Astrocyte (in vitro differentiated cells and primary cell): ENCODE measurements around the gene TULP4.

Experiments
- CTCF ChIP-seq: IDR thresholded peaks from 2 replicates; pipeline ENCODE4 v1.5.1; 2011; ENCODE audit warnings: low read depth, mild to moderate bottlenecking, inconsistent platforms, low read length, moderate library complexity; ENCODE audit not compliant: insufficient read depth
- EZH2 ChIP-seq: IDR thresholded peaks from 2 replicates; pipeline ENCODE4 v1.6.1; 2012; ENCODE audit warnings: mild to moderate bottlenecking, low read length, inconsistent platforms; ENCODE audit not compliant: insufficient read depth

GRCh38 chr6:158347335-158347734 is 35.1 kb downstream of the TULP4 start:
- TF ChIP-seq CTCF (no peak), EZH2 (no peak)
